K562 (cell line): ENCODE data around the gene S100A7A. TPM values are rescaled to one million over a fixed set of nuclear protein-coding genes. Genes with fewer than 3 reads are reported as not detected.

Source experiments
- CBFB ChIP-seq: sonication (generic); formaldehyde crosslinking; IDR thresholded peaks from 2 replicates; pipeline ENCODE4 v1.4.0; 2020; ENCODE audit warnings: mild to moderate bottlenecking, missing genetic modification reagents
- CC2D1A ChIP-seq: fragments of 450-650 bp; IDR thresholded peaks from 2 replicates; pipeline ENCODE4 v1.6.1; 2017; ENCODE audit warnings: mild to moderate bottlenecking
- KLF1 ChIP-seq: fragments of 450-650 bp; IDR thresholded peaks from 2 replicates; pipeline ENCODE4 v1.6.1; 2016; ENCODE audit warnings: missing genetic modification characterization, missing compliant biosample characterization
- LCOR ChIP-seq: sonication (generic); formaldehyde crosslinking; IDR thresholded peaks from 2 replicates; pipeline ENCODE4 v1.8.0; 2022; ENCODE audit warnings: mild to moderate bottlenecking, missing genetic modification reagents
- MAFG ChIP-seq: fragments of 450-650 bp; conservative IDR thresholded peaks from 2 replicates; pipeline ENCODE4 v1.6.1; 2016; ENCODE audit warnings: missing genetic modification characterization, missing compliant biosample characterization
- PYGO2 ChIP-seq: fragments of 450-650 bp; IDR thresholded peaks from 2 replicates; pipeline ENCODE4 v1.6.1; 2016; ENCODE audit warnings: mild to moderate bottlenecking, missing genetic modification characterization, moderate library complexity, missing compliant biosample characterization
- SMARCE1 ChIP-seq: fragments of 450-650 bp; IDR thresholded peaks from 2 replicates; pipeline ENCODE4 v1.7.1; 2016; ENCODE audit warnings: mild to moderate bottlenecking
- SRSF9 ChIP-seq: fragments of 200-400 bp; formaldehyde crosslinking; IDR thresholded peaks from 2 replicates; pipeline ENCODE4 v1.6.1; 2017; ENCODE audit warnings: low read depth, low read length, borderline replicate concordance
- STAT5A ChIP-seq: IDR thresholded peaks from 2 replicates; pipeline ENCODE4 v1.6.1; 2012; ENCODE audit warnings: low read length, inconsistent platforms, borderline replicate concordance
- WHSC1 ChIP-seq: IDR thresholded peaks from one replicate; pipeline ENCODE4 v1.6.1; 2012; ENCODE audit warnings: low read length, control low read depth, inconsistent platforms
- YY1 ChIP-seq, 3 experiments: IDR thresholded peaks; 2 replicates each; pipeline ENCODE4 v1.6.1; 2011; ENCODE audit warnings: low read length in 2 of 3, mild to moderate bottlenecking in 2 of 3, moderate library complexity in 2 of 3, borderline replicate concordance in 1 of 3, control low read depth in 1 of 3, low read depth in 1 of 3; ENCODE audit not compliant: insufficient read depth in 3 of 3, insufficient replicate concordance in 2 of 3, control insufficient read depth in 1 of 3, insufficient read length in 1 of 3; ENCODE audit errors: extremely low read depth in 1 of 3
- polyA plus RNA-seq, 8 experiments: library from polyadenylated mRNA; depleted of rRNA in 4 of 8; stranded (reverse) in 5 of 8; unstranded in 3 of 8; fragments of >200 nt; fragmentation: Nextera tagmentation in 2 of 8; fragmentation: Illumina TruSeq in 1 of 8; extraction: Ambion mirVana in 2 of 8; extraction: Trizol in 1 of 8; gene quantifications; 2 replicates each; pipeline versions ENCODE4 v1.2.1 to v1.2.3, GENCODE V29; 2011 to 2014; ENCODE audit warnings: inconsistent platforms in 1 of 8, missing spikeins in 1 of 8
- total RNA-seq, 7 experiments: library from RNA; depleted of rRNA in 6 of 7; stranded (reverse); fragments of >200 nt in 6 of 7; fragmentation: Illumina TruSeq in 2 of 7; extraction: Trizol in 2 of 7; gene quantifications; 2 replicates each; pipeline versions ENCODE4 v1.2.1 to v1.2.3, GENCODE V29; 2011 to 2021; ENCODE audit warnings: low replicate concordance in 1 of 7
- TF ChIP-seq, protein P1 (sequence below): fragments of 450-650 bp; IDR thresholded peaks from 2 replicates; pipeline ENCODE4 v1.6.1; 2017; ENCODE audit warnings: antibody characterized with exemption, mild to moderate bottlenecking
- TF ChIP-seq, protein P2 (sequence below): sonication (generic); formaldehyde crosslinking; IDR thresholded peaks from 2 replicates; pipeline ENCODE4 v1.9.0; 2022; ENCODE audit warnings: mild to moderate bottlenecking, missing genetic modification reagents
- TF ChIP-seq, protein P3 (sequence below): fragments of 250-450 bp; sonication (Bioruptor Pico); IDR thresholded peaks from 2 replicates; pipeline ENCODE4 v1.5.0; 2020; ENCODE audit warnings: mild to moderate bottlenecking, borderline replicate concordance
- TF ChIP-seq, protein P4 (sequence below): fragments of 250-450 bp; sonication (Bioruptor Pico); IDR thresholded peaks from 2 replicates; pipeline ENCODE4 v1.8.0; 2022; ENCODE audit warnings: inconsistent platforms, mild to moderate bottlenecking, moderate library complexity, borderline replicate concordance
- TF ChIP-seq, protein P5 (sequence below): fragments of 450-650 bp; IDR thresholded peaks from 2 replicates; pipeline ENCODE4 v1.6.1; 2014; ENCODE audit warnings: low read depth, mild to moderate bottlenecking, moderate library complexity, borderline replicate concordance

The S100A7A gene
- total and polyA plus RNA-seq, 9 of the 15 experiments (the other 6 are each of a cell fraction or from before 2014, with no cell fraction given) = not detected

DNA sequence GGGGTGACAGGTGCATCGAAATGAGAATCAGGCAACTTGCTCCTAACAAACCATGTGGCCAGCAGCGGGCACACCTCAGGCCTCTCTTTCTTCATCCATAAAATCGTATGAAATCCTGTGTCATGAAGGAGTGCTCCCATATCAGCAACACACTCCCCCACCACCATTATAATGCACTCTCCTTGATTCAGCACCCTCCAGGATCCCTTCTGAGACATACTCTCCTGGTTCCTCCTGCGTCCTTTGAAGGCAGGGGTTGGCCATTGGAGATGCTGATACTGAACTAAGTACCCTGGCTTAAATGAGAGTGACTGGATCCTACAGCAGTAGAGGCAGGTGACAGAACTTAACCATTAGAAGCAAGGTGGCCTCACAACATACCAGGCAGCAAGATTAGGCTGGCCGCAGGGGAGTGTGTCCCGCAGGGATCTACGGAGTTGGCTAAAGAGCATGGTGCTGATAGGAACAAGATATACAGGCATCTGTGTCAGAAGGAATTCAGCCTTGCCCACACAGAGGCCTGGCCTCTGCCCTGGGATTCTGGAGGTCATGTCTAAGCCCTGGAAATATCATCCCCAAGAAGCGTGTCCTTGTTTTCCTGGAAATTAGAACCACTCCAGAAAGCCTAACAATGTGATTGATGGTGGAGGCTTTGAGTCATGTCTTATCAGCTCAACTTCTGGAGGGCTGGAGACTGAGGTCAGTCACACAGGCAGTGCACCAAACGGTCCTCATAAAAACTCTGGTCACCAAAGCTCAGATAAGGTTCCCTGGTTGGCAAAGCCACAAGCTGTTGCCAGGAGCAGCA, 16.8 kb downstream of the S100A7A start (continued):
- TF ChIP-seq, protein P1, sequence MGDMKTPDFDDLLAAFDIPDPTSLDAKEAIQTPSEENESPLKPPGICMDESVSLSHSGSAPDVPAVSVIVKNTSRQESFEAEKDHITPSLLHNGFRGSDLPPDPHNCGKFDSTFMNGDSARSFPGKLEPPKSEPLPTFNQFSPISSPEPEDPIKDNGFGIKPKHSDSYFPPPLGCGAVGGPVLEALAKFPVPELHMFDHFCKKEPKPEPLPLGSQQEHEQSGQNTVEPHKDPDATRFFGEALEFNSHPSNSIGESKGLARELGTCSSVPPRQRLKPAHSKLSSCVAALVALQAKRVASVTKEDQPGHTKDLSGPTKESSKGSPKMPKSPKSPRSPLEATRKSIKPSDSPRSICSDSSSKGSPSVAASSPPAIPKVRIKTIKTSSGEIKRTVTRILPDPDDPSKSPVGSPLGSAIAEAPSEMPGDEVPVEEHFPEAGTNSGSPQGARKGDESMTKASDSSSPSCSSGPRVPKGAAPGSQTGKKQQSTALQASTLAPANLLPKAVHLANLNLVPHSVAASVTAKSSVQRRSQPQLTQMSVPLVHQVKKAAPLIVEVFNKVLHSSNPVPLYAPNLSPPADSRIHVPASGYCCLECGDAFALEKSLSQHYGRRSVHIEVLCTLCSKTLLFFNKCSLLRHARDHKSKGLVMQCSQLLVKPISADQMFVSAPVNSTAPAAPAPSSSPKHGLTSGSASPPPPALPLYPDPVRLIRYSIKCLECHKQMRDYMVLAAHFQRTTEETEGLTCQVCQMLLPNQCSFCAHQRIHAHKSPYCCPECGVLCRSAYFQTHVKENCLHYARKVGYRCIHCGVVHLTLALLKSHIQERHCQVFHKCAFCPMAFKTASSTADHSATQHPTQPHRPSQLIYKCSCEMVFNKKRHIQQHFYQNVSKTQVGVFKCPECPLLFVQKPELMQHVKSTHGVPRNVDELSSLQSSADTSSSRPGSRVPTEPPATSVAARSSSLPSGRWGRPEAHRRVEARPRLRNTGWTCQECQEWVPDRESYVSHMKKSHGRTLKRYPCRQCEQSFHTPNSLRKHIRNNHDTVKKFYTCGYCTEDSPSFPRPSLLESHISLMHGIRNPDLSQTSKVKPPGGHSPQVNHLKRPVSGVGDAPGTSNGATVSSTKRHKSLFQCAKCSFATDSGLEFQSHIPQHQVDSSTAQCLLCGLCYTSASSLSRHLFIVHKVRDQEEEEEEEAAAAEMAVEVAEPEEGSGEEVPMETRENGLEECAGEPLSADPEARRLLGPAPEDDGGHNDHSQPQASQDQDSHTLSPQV = no peak
- TF ChIP-seq PYGO2 (tag) = no peak
- TF ChIP-seq SRSF9 = no peak
- TF ChIP-seq YY1 (IDR thresholded peaks at IDR 0.05; ENCODE audit: borderline replicate concordance in 1 of 3, control insufficient read depth in 1 of 3, extremely low read depth in 1 of 3, insufficient read depth in 3 of 3, insufficient read length in 1 of 3, insufficient replicate concordance in 2 of 3, low read depth in 1 of 3, low read length in 2 of 3) = no peak
- TF ChIP-seq, protein P2, sequence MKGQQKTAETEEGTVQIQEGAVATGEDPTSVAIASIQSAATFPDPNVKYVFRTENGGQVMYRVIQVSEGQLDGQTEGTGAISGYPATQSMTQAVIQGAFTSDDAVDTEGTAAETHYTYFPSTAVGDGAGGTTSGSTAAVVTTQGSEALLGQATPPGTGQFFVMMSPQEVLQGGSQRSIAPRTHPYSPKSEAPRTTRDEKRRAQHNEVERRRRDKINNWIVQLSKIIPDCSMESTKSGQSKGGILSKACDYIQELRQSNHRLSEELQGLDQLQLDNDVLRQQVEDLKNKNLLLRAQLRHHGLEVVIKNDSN (CRISPR knock-in tag) = 0 out of 2 replicates have a peak, but pooled peaks have one; percentile 29
- peak; percentile 94 for TF ChIP-seq SMARCE1
- TF ChIP-seq, protein P3, sequence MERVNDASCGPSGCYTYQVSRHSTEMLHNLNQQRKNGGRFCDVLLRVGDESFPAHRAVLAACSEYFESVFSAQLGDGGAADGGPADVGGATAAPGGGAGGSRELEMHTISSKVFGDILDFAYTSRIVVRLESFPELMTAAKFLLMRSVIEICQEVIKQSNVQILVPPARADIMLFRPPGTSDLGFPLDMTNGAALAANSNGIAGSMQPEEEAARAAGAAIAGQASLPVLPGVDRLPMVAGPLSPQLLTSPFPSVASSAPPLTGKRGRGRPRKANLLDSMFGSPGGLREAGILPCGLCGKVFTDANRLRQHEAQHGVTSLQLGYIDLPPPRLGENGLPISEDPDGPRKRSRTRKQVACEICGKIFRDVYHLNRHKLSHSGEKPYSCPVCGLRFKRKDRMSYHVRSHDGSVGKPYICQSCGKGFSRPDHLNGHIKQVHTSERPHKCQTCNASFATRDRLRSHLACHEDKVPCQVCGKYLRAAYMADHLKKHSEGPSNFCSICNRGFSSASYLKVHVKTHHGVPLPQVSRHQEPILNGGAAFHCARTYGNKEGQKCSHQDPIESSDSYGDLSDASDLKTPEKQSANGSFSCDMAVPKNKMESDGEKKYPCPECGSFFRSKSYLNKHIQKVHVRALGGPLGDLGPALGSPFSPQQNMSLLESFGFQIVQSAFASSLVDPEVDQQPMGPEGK (CRISPR knock-in tag) = no peak
- TF ChIP-seq, protein P4, sequence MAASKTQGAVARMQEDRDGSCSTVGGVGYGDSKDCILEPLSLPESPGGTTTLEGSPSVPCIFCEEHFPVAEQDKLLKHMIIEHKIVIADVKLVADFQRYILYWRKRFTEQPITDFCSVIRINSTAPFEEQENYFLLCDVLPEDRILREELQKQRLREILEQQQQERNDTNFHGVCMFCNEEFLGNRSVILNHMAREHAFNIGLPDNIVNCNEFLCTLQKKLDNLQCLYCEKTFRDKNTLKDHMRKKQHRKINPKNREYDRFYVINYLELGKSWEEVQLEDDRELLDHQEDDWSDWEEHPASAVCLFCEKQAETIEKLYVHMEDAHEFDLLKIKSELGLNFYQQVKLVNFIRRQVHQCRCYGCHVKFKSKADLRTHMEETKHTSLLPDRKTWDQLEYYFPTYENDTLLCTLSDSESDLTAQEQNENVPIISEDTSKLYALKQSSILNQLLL (CRISPR knock-in tag) = no peak
- peak; percentile 85 for TF ChIP-seq STAT5A
- TF ChIP-seq, protein P5, sequence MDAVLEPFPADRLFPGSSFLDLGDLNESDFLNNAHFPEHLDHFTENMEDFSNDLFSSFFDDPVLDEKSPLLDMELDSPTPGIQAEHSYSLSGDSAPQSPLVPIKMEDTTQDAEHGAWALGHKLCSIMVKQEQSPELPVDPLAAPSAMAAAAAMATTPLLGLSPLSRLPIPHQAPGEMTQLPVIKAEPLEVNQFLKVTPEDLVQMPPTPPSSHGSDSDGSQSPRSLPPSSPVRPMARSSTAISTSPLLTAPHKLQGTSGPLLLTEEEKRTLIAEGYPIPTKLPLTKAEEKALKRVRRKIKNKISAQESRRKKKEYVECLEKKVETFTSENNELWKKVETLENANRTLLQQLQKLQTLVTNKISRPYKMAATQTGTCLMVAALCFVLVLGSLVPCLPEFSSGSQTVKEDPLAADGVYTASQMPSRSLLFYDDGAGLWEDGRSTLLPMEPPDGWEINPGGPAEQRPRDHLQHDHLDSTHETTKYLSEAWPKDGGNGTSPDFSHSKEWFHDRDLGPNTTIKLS = no peak
- TF ChIP-seq KLF1 (tag) = no peak
- peak; percentile 66; the same call in 1 of the 2 replicates for TF ChIP-seq LCOR (CRISPR knock-in tag)
- TF ChIP-seq WHSC1 = no peak
- TF ChIP-seq CC2D1A = peak; percentile 88; the same call in 1 of the 2 replicates
- no peak for TF ChIP-seq MAFG
- TF ChIP-seq CBFB = peak; percentile 49; the same call in 1 of the 2 replicates
